Memory B cell (primary cell): ENCODE results near the gene FZD7.

Experiments used
- ATAC-seq: fragments of 150-1000 bp; cut with Tn5 transposase; 2 replicates; pipeline ENCODE4 v1.10.0; 2021; ENCODE audit warnings: low read depth, mild to moderate bottlenecking, moderate library complexity
- DNase-seq, 2 donors: peaks; one replicate each; pipeline ENCODE4 v3.0.0; 2022; ENCODE audit warnings: low spot score in 2 of 2
- H3K27ac Mint-ChIP-seq: one replicate; pipeline ENCODE4 v1.8.0; 2022; ENCODE audit warnings: mild to moderate bottlenecking, moderate library complexity, mixed read lengths
- H3K27me3 Mint-ChIP-seq: one replicate; pipeline ENCODE4 v1.8.0; 2022; ENCODE audit warnings: mixed read lengths
- H3K36me3 Mint-ChIP-seq: one replicate; pipeline ENCODE4 v1.8.0; 2022; ENCODE audit warnings: mild to moderate bottlenecking, mixed read lengths
- H3K4me1 Mint-ChIP-seq: one replicate; pipeline ENCODE4 v1.8.0; 2022; ENCODE audit warnings: mixed read lengths
- H3K4me3 Mint-ChIP-seq: one replicate; pipeline ENCODE4 v1.8.0; 2022; ENCODE audit warnings: mild to moderate bottlenecking, moderate library complexity, mixed read lengths
- H3K9me3 Mint-ChIP-seq: one replicate; pipeline ENCODE4 v1.8.0; 2022; ENCODE audit warnings: mixed read lengths

The FZD7 gene

DNA sequence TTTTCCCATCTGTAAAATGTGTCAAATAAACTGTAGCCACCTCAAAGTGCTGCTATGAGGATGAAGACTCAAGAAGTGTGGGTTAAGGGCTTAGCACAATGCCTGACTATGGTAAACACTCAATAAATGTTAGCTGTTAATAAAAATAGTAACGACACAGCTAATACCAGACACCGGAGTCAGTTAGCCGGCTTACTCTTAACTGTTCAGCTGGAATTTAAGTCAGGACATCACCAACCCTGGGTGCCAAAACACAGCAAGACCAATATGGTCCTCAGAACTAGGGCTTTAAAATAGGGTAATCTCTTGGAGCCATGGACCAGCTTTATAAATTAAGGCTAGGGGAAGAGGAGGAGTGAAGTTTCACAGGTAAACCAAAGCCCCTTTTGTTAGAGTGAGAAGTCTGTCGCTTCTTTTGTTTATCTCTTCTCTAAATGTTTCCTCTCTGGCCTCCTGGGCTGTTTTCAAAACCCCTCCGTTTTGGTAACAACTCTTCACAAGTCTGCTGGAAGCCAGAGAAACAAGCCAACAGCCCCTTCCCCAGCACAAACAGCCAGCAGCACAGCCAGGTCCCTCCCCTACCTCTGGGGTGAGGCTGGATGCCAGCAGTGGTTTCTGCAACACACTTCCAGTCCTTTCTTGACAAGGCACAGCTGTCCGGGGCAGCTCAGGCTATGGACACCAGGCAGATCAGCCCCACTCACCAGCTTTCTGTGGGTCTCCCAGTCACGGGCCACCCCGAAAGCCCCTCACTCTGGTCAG, 13.8 kb upstream of the FZD7 start:
- Mint-ChIP-seq H3K27ac (no peak overlapping the region), H3K27me3 (peaks cover 2% of the 10 kb centered on the region), H3K4me3 (no peak overlapping the region), H3K9me3 (no peaks in the 10 kb centered on the region), H3K36me3 (no peaks in the 10 kb centered on the region), H3K4me1 (no peaks in the 10 kb centered on the region)
- DNase-seq (no peak), ATAC-seq (no peak)

DNA sequence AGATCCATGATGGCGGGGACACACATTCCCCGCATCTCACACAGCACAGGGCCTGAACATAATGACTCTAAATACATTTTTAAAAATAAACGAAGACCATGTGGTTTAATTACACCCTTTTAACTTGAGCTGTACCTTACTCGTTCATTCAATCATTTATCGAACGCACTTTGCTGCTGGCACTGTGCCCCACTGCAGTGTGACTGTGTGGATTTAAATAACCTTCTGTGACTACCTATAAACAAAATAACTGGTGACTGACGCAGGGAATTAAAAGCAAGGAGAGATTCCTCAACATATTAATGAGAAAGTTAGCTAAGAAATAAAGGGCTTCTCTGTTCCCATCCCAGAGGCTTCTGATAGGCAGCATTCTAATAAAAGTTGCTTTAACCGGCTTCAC, 10.9 kb upstream of the FZD7 start:
- Mint-ChIP-seq H3K27ac (no peak overlapping the region), H3K4me3 (no peak overlapping the region), H3K4me1 (no peaks in the 10 kb centered on the region), H3K9me3 (no peaks in the 10 kb centered on the region), H3K36me3 (no peaks in the 10 kb centered on the region), H3K27me3 (peaks cover 8% of the 10 kb centered on the region)
- DNase-seq (no peak), ATAC-seq (no peak)

DNA sequence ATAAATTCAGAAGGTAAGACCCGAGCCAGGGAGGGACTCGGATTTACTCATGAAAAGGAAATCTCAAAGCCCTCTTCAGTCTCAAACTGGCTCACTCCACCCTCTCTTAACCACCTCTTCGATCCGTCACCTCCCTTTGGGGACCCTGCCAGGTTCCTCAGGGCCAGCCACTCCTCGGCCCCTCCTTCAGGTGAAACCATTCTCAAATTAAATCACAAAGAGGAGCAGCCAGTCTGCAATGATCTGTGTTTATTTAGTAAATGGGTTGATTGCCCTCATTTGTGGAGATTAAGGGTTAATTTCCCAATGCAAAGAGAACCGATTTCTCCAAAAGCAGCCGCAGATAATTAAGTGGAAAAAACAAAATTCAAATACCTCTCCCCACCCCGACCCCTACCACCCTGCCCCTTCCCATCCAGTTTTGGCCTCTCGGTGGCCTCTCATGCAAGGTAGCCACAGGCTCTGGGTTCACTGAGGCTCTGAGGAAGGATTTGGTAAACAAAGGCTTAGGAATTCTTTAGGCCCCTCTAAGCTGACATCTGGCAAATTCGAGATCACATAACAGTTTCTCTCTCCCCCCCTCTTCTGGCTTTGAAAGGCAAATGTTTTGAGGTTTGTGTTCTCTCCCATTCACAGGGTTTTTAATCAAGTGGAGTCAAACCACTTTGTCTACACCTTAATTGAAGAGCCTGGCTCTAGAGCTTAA, 10.3 kb upstream of the FZD7 start:
- no peak for DNase-seq
- Mint-ChIP-seq H3K9me3 (no peaks in the 10 kb centered on the region), H3K36me3 (no peaks in the 10 kb centered on the region), H3K27me3 (peaks cover 8% of the 10 kb centered on the region), H3K4me1 (no peaks in the 10 kb centered on the region), H3K27ac (no peak overlapping the region), H3K4me3 (no peak overlapping the region)
- no peak for ATAC-seq

DNA sequence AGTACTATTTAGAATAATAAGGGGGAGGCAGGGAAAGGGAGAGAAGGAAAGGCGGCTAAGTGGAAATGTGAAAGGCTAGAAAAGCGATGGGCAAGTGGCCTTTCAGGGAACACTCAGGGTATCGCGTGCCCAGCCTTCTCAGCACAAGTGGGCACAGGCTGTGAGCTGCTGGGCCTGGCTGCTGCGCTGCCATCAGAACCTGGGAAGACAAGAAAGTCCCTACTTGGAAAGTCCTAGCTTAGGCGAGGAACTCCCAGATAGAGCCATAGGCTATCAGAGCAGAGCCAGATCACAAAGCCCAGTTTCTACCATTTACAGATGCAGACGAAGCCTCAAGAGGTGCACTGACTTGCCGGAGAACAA, 9.8 kb upstream of the FZD7 start:
- ATAC-seq (no peak), DNase-seq (no peak)
- no peak overlapping the region for H3K4me3 Mint-ChIP-seq
- H3K4me1 Mint-ChIP-seq: no peaks in the 10 kb centered on the region
- no peaks in the 10 kb centered on the region for H3K9me3 Mint-ChIP-seq
- H3K27ac Mint-ChIP-seq: no peak overlapping the region
- peaks cover 8% of the 10 kb centered on the region for H3K27me3 Mint-ChIP-seq
- H3K36me3 Mint-ChIP-seq: no peaks in the 10 kb centered on the region

- Mint-ChIP-seq H3K4me3 (no peak overlapping the region), H3K27ac (no peak overlapping the region), H3K4me1 (no peaks in the 10 kb centered on the region), H3K27me3 (peaks cover 8% of the 10 kb centered on the region), H3K9me3 (no peaks in the 10 kb centered on the region), H3K36me3 (no peaks in the 10 kb centered on the region)
- ATAC-seq (no peak), DNase-seq (no peak)
Observed at GRCh38 chr2:202024871-202025270, 8.8 kb upstream of the FZD7 start.

- Mint-ChIP-seq H3K4me1 (no peaks in the 10 kb centered on the region), H3K9me3 (no peaks in the 10 kb centered on the region)
Observed at GRCh38 chr2:202025816-202026215, 7.8 kb upstream of the FZD7 start.

GRCh38 chr2:202026507-202026906, 7.1 kb upstream of the FZD7 start:
- H3K36me3 Mint-ChIP-seq: no peaks in the 10 kb centered on the region
- H3K27ac Mint-ChIP-seq: no peak overlapping the region
- no peak overlapping the region for H3K4me3 Mint-ChIP-seq
- H3K27me3 Mint-ChIP-seq: peaks cover 8% of the 10 kb centered on the region
- ATAC-seq (no peak), DNase-seq (no peak)
- no peaks in the 10 kb centered on the region for H3K4me1 Mint-ChIP-seq
- H3K9me3 Mint-ChIP-seq: no peaks in the 10 kb centered on the region

More at GRCh38 chr2:202025816-202026215, 7.8 kb upstream of the FZD7 start:
- DNase-seq: no peak
- H3K27ac Mint-ChIP-seq: no peak overlapping the region
- no peak overlapping the region for H3K4me3 Mint-ChIP-seq
- H3K27me3 Mint-ChIP-seq: peaks cover 8% of the 10 kb centered on the region
- H3K36me3 Mint-ChIP-seq: no peaks in the 10 kb centered on the region
- ATAC-seq: no peak

DNA sequence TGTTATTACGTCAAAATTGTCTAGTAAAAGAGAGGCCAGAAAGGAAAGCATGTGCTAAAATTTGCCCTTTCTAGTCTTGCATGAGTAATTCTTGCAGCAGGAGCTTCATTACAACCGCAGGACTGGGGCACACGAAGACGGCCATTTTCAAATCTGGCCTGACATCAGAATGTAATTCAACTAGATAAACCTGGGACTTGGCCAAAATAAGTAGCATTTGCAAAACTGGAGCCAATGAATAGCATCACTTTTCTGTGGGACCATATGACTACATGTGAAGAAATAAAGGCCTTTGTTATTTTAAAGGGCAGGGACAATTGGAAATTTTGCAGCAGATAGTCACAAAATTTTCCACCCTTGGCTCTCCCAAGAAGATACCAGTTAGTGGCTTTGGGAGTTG, 3.0 kb upstream of the FZD7 start:
- H3K4me1 Mint-ChIP-seq: peaks cover 7% of the 10 kb centered on the region
- H3K36me3 Mint-ChIP-seq: no peaks in the 10 kb centered on the region
- H3K4me3 Mint-ChIP-seq: no peak overlapping the region
- peaks cover 6% of the 10 kb centered on the region for H3K27me3 Mint-ChIP-seq
- DNase-seq: no peak
- no peaks in the 10 kb centered on the region for H3K9me3 Mint-ChIP-seq
- no peak overlapping the region for H3K27ac Mint-ChIP-seq
- ATAC-seq: no peak

DNA sequence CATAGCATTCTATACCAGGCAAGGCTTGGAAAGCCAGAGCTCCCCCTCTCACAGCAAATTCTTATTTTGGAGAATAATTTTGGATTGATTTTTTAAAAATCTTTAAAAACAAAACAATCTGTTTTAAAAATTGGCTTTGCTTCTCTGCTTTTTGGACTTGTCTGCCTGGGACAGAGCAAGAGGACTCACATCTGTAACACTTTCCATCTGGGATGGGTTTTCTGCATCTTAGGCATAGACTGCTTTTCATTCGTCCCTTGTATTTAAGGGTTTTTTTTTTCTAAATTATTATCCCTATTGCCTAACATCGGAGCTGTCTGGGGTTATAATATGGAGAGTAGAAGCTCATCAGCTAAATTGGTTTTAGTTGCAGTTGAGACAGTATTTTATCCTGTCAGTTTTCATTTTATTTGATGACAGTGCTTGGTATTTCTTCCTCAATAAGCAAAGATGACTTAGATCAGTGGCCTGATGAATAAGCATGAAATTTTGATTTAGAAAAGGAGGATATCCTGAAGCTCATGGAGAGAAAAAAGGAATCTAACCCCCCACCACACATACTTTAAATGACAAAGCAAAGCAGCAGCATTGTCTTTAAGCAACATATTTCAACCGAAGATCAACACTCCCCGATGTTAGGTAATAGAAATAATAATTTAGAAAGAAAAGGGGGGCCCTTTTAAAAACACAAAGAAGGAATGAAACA, 2.3 kb upstream of the FZD7 start:
- DNase-seq (no peak), ATAC-seq (no peak)
- Mint-ChIP-seq H3K27me3 (peaks cover 3% of the 10 kb centered on the region), H3K36me3 (no peaks in the 10 kb centered on the region), H3K9me3 (no peaks in the 10 kb centered on the region), H3K4me3 (no peak overlapping the region), H3K27ac (no peak overlapping the region), H3K4me1 (peaks cover 7% of the 10 kb centered on the region)

- DNase-seq (peak in 1 of 2 donors; percentile 27), ATAC-seq (peak; percentile 14)
- peaks cover 7% of the 10 kb centered on the region for H3K4me1 Mint-ChIP-seq
- H3K9me3 Mint-ChIP-seq: no peaks in the 10 kb centered on the region
- H3K36me3 Mint-ChIP-seq: no peaks in the 10 kb centered on the region
- no peak overlapping the region for H3K27ac Mint-ChIP-seq
- H3K4me3 Mint-ChIP-seq: peak overlapping the region; percentile 93
- no peaks in the 10 kb centered on the region for H3K27me3 Mint-ChIP-seq
Observed at GRCh38 chr2:202032846-202033316, 774 bp upstream of the FZD7 start.

DNA sequence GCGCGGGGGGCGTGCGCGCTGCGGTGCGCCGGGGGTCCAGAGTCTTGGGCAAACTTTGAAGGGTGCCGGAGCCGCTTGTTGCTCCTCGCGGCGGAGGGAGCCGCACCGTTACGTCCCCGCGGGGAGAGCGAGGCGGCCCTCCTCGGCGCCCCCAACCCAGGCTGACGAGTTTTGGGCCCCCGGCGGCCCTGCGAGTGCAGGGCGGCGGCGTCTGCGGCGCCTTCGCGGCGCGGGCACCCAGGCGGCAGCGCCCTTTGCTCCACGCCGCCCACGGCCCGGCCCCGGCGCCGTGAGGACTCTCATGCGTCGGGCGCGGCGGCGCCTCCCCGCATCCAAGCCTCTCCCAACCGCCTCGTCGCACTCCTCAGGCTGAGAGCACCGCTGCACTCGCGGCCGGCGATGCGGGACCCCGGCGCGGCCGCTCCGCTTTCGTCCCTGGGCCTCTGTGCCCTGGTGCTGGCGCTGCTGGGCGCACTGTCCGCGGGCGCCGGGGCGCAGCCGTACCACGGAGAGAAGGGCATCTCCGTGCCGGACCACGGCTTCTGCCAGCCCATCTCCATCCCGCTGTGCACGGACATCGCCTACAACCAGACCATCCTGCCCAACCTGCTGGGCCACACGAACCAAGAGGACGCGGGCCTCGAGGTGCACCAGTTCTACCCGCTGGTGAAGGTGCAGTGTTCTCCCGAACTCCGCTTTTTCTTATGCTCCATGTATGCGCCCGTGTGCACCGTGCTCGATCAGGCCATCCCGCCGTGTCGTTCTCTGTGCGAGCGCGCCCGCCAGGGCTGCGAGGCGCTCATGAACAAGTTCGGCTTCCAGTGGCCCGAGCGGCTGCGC, 814 bp downstream of the FZD7 start:
- DNase-seq (peak; percentile 11 to 45), ATAC-seq (no peak)

DNA sequence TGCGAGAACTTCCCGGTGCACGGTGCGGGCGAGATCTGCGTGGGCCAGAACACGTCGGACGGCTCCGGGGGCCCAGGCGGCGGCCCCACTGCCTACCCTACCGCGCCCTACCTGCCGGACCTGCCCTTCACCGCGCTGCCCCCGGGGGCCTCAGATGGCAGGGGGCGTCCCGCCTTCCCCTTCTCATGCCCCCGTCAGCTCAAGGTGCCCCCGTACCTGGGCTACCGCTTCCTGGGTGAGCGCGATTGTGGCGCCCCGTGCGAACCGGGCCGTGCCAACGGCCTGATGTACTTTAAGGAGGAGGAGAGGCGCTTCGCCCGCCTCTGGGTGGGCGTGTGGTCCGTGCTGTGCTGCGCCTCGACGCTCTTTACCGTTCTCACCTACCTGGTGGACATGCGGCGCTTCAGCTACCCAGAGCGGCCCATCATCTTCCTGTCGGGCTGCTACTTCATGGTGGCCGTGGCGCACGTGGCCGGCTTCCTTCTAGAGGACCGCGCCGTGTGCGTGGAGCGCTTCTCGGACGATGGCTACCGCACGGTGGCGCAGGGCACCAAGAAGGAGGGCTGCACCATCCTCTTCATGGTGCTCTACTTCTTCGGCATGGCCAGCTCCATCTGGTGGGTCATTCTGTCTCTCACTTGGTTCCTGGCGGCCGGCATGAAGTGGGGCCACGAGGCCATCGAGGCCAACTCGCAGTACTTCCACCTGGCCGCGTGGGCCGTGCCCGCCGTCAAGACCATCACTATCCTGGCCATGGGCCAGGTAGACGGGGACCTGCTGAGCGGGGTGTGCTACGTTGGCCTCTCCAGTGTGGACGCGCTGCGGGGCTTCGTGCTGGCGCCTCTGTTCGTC, 1.7 kb downstream of the FZD7 start:
- no peak overlapping the region for H3K27ac Mint-ChIP-seq
- H3K27me3 Mint-ChIP-seq: peaks cover 5% of the 10 kb centered on the region

More for the DNA sequence above, 814 bp downstream of the FZD7 start:
- Mint-ChIP-seq H3K4me1 (peaks cover 7% of the 10 kb centered on the region), H3K27ac (no peak overlapping the region), H3K36me3 (no peaks in the 10 kb centered on the region), H3K27me3 (peaks cover 3% of the 10 kb centered on the region), H3K4me3 (peak overlapping the region; percentile 81), H3K9me3 (no peaks in the 10 kb centered on the region)

GRCh38 chr2:202035941-202036372, 2.3 kb downstream of the FZD7 start:
- H3K9me3 Mint-ChIP-seq: no peaks in the 10 kb centered on the region
- H3K4me1 Mint-ChIP-seq: peaks cover 7% of the 10 kb centered on the region
- H3K36me3 Mint-ChIP-seq: no peaks in the 10 kb centered on the region
- no peak overlapping the region for H3K4me3 Mint-ChIP-seq
- H3K27ac Mint-ChIP-seq: no peak overlapping the region
- H3K27me3 Mint-ChIP-seq: peaks cover 8% of the 10 kb centered on the region
- ATAC-seq: no peak
- no peak for DNase-seq

More for the DNA sequence above, 1.7 kb downstream of the FZD7 start:
- no peak for ATAC-seq
- DNase-seq: peak in 1 of 2 donors; percentile 14
- Mint-ChIP-seq H3K4me3 (no peak overlapping the region), H3K9me3 (no peaks in the 10 kb centered on the region), H3K4me1 (peaks cover 7% of the 10 kb centered on the region), H3K36me3 (no peaks in the 10 kb centered on the region)
